ENCODE measurements around the gene GOLGA8N. TPM values are rescaled to one million over a fixed set of nuclear protein-coding genes. Genes with fewer than 3 reads are reported as not detected.

GOLGA8N gene
- total RNA-seq: 4.6 TPM

DNA sequence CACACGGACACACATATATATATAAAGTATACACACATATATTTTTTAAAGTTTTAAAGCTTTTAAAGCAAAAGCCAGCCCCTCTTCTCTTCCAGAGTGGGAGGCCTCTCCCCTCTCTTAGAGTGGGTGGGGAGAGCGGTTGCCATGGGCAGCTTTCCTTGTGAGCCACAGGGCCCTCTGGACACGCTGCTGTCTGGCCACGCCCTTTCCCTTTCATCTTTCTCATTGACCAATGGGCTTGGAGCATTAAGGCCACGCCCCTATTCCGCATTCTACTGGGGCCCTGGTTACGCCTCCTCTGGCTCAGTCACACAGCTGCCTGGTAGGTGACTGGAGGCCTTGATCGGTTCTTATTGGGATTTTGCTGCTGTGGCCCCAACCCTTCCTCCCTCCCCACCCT is at the start of gene GOLGA8N:
GOLGA8N (plus strand) TSS at position 306 of the 400 bp plus-strand sequence.

GRCh38 chr15:32615051-32615870 is 22.0 kb downstream of the GOLGA8N start, which contains the start of gene ARHGAP11A:
TSS of gene ARHGAP11A (plus strand) at chr15:32615504. CDS start at chr15:32616212, 708 bp downstream.

GRCh38 chr15:32641517-32642059 is 48.3 kb downstream of the GOLGA8N start, which contains the start of gene SCG5:
TSS of gene SCG5 (plus strand) at chr15:32641710. CDS start at chr15:32643593, 1,883 bp downstream.

Small RNA genes lying within 50 kb of the gene (small RNA-seq; reads per million reads assigned to genes)
- not detected for gene RN7SL286P

Other genes starting within 250 kb of the GOLGA8N start
- 1.2 TPM for gene GOLGA8K, start 190.2 kb upstream of the GOLGA8N start, total RNA-seq
- 0.46 TPM for gene GOLGA8O, start 137.8 kb upstream of the GOLGA8N start, total RNA-seq
- gene ARHGAP11A, start 22.0 kb downstream of the GOLGA8N start, total RNA-seq: 14.1 TPM
- gene SCG5, start 48.3 kb downstream of the GOLGA8N start, total RNA-seq: 157 TPM
- gene GREM1, start 124.5 kb downstream of the GOLGA8N start, total RNA-seq: under 0.01 TPM

All from diencephalon (tissue), 1 donor.